HepG2 (cell line): ENCODE results near the gene ASXL1. TPM values are rescaled to one million over a fixed set of nuclear protein-coding genes. Genes with fewer than 3 reads are reported as not detected.

Source experiments
- AGO1 ChIP-seq: fragments of 200-400 bp; formaldehyde crosslinking; IDR thresholded peaks from 2 replicates; pipeline ENCODE4 v1.6.1; 2017; ENCODE audit warnings: mild to moderate bottlenecking, low read depth, low read length, moderate library complexity; ENCODE audit not compliant: poor library complexity, severe bottlenecking
- CBX1 ChIP-seq: IDR thresholded peaks from one replicate; pipeline ENCODE4 v1.6.1; 2016; ENCODE audit warnings: antibody characterized with exemption, low read depth
- CHD4 ChIP-seq: fragments of 200-600 bp; sonication (generic); IDR thresholded peaks from 2 replicates; pipeline ENCODE4 v1.7.0; 2017; ENCODE audit warnings: mild to moderate bottlenecking, low read length, borderline replicate concordance
- HCFC1 ChIP-seq: fragments of 150-350 bp; IDR thresholded peaks from 2 replicates; pipeline ENCODE4 v1.6.1; 2014; ENCODE audit warnings: low read depth, low read length
- LRRFIP1 ChIP-seq: sonication (generic); formaldehyde crosslinking; conservative IDR thresholded peaks from 2 replicates; pipeline ENCODE4 v1.4.0; 2020; ENCODE audit warnings: missing genetic modification reagents
- MIXL1 ChIP-seq: IDR thresholded peaks from 2 replicates; pipeline ENCODE4 v1.6.1; 2016
- NFE2L2 ChIP-seq: fragments of 150-350 bp; IDR thresholded peaks from 2 replicates; pipeline ENCODE4 v1.6.1; 2014; ENCODE audit warnings: low read length
- PHF5A ChIP-seq: IDR thresholded peaks from one replicate; pipeline ENCODE4 v1.6.1; 2018; ENCODE audit warnings: low read depth, missing genetic modification reagents; ENCODE audit not compliant: unreplicated experiment
- SPEN ChIP-seq: sonication (generic); formaldehyde crosslinking; IDR thresholded peaks from 2 replicates; pipeline ENCODE4 v1.5.1; 2020; ENCODE audit warnings: low read depth, mild to moderate bottlenecking, missing genetic modification reagents
- TCF7 ChIP-seq: sonication (generic); IDR thresholded peaks from 2 replicates; pipeline ENCODE4 v1.6.1; 2016; ENCODE audit warnings: antibody characterized with exemption, low read depth
- TCF7L2 ChIP-seq: IDR thresholded peaks from 2 replicates; pipeline ENCODE4 v1.6.1; 2011; ENCODE audit warnings: mild to moderate bottlenecking, low read depth, low read length, moderate library complexity
- THAP7 ChIP-seq: sonication (generic); formaldehyde crosslinking; IDR thresholded peaks from 2 replicates; pipeline ENCODE4 v1.8.1; 2023; ENCODE audit warnings: mild to moderate bottlenecking, missing genetic modification reagents
- WIZ ChIP-seq: sonication (generic); formaldehyde crosslinking; IDR thresholded peaks from 2 replicates; pipeline ENCODE4 v1.5.1; 2020; ENCODE audit warnings: mild to moderate bottlenecking, missing genetic modification reagents
- ZFP1 ChIP-seq: IDR thresholded peaks from 2 replicates; pipeline ENCODE4 v1.6.1; 2016
- ZFP90 ChIP-seq: sonication (generic); formaldehyde crosslinking; IDR thresholded peaks from 2 replicates; pipeline ENCODE4 v1.8.0; 2022; ENCODE audit warnings: missing genetic modification reagents, mild to moderate bottlenecking, inconsistent platforms, borderline replicate concordance
- ZNF343 ChIP-seq: sonication (generic); formaldehyde crosslinking; IDR thresholded peaks from 2 replicates; pipeline ENCODE4 v1.4.0; 2020; ENCODE audit warnings: mild to moderate bottlenecking, missing genetic modification reagents
- ZNF572 ChIP-seq: sonication (generic); formaldehyde crosslinking; IDR thresholded peaks from 2 replicates; pipeline ENCODE4 v1.5.1; 2020; ENCODE audit warnings: mild to moderate bottlenecking, missing genetic modification reagents
- ZNF619 ChIP-seq: sonication (generic); formaldehyde crosslinking; IDR thresholded peaks from 2 replicates; pipeline ENCODE4 v1.4.0; 2020; ENCODE audit warnings: mild to moderate bottlenecking, missing genetic modification reagents
- ZNF770 ChIP-seq: sonication (generic); formaldehyde crosslinking; IDR thresholded peaks from 2 replicates; pipeline ENCODE4 v1.5.0; 2020; ENCODE audit warnings: mild to moderate bottlenecking, missing genetic modification reagents
- polyA plus RNA-seq, 8 experiments: library from polyadenylated mRNA; depleted of rRNA in 3 of 8; stranded (reverse) in 7 of 8; unstranded in 1 of 8; fragments of >200 nt; fragmentation: Illumina TruSeq in 4 of 8; extraction: Trizol in 4 of 8; gene quantifications; 2 replicates each; pipeline versions ENCODE4 v1.2.1 to v1.2.3, GENCODE V29; 2011 to 2016; ENCODE audit warnings: low read depth in 4 of 8, missing spikeins in 1 of 8, mixed read lengths in 1 of 8; ENCODE audit not compliant: insufficient read depth in 1 of 8
- total RNA-seq, 5 experiments: library from RNA; depleted of rRNA; stranded (reverse); fragments of >200 nt; fragmentation: Illumina TruSeq; extraction: Trizol; gene quantifications; 2 replicates each; pipeline ENCODE4 v1.2.3, GENCODE V29; 2016; ENCODE audit warnings: low read depth in 1 of 5
- TF ChIP-seq, protein P1 (sequence below): sonication (generic); formaldehyde crosslinking; IDR thresholded peaks from 2 replicates; pipeline ENCODE4 v1.4.0; 2020; ENCODE audit warnings: missing genetic modification reagents
- TF ChIP-seq, protein P2 (sequence below): sonication (generic); formaldehyde crosslinking; IDR thresholded peaks from 2 replicates; pipeline ENCODE4 v1.4.0; 2020; ENCODE audit warnings: mild to moderate bottlenecking, missing genetic modification reagents, borderline replicate concordance

ASXL1 gene
- total and polyA plus RNA-seq, 2 of the 13 experiments (the other 11 are each of a cell fraction or from before 2014, with no cell fraction given): 62.1 to 74.8 TPM

- no peak for TF ChIP-seq THAP7 (CRISPR knock-in tag)
- TF ChIP-seq WIZ (CRISPR knock-in tag): peak; percentile 61; the same call in 1 of the 2 replicates
- TF ChIP-seq ZNF343 (CRISPR knock-in tag): no peak
- TF ChIP-seq ZFP90: no peak
- peak; percentile 75 for TF ChIP-seq SPEN (CRISPR knock-in tag)
- no peak for TF ChIP-seq NFE2L2
- TF ChIP-seq ZNF770: peak; percentile 15; the same call in 1 of the 2 replicates
- TF ChIP-seq, protein P1, sequence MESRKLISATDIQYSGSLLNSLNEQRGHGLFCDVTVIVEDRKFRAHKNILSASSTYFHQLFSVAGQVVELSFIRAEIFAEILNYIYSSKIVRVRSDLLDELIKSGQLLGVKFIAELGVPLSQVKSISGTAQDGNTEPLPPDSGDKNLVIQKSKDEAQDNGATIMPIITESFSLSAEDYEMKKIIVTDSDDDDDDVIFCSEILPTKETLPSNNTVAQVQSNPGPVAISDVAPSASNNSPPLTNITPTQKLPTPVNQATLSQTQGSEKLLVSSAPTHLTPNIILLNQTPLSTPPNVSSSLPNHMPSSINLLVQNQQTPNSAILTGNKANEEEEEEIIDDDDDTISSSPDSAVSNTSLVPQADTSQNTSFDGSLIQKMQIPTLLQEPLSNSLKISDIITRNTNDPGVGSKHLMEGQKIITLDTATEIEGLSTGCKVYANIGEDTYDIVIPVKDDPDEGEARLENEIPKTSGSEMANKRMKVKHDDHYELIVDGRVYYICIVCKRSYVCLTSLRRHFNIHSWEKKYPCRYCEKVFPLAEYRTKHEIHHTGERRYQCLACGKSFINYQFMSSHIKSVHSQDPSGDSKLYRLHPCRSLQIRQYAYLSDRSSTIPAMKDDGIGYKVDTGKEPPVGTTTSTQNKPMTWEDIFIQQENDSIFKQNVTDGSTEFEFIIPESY (CRISPR knock-in tag): no peak
- no peak for TF ChIP-seq ZFP1 (CRISPR knock-in tag)
- TF ChIP-seq, protein P2, sequence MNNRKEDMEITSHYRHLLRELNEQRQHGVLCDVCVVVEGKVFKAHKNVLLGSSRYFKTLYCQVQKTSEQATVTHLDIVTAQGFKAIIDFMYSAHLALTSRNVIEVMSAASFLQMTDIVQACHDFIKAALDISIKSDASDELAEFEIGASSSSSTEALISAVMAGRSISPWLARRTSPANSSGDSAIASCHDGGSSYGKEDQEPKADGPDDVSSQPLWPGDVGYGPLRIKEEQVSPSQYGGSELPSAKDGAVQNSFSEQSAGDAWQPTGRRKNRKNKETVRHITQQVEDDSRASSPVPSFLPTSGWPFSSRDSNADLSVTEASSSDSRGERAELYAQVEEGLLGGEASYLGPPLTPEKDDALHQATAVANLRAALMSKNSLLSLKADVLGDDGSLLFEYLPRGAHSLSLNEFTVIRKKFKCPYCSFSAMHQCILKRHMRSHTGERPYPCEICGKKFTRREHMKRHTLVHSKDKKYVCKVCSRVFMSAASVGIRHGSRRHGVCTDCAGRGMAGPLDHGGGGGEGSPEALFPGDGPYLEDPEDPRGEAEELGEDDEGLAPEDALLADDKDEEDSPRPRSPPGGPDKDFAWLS (CRISPR knock-in tag): no peak
- no peak for TF ChIP-seq TCF7L2
- TF ChIP-seq ZNF572: 0 out of 2 replicates have a peak, but pooled peaks have one; percentile 29
- TF ChIP-seq CHD4: no peak
- TF ChIP-seq AGO1: no peak
- TF ChIP-seq ZNF619 (CRISPR knock-in tag): no peak
- no peak for TF ChIP-seq TCF7
- no peak for TF ChIP-seq HCFC1
- 0 out of 2 replicates have a peak, but pooled peaks have one; percentile 35 for TF ChIP-seq LRRFIP1 (CRISPR knock-in tag)
- no peak for TF ChIP-seq PHF5A (CRISPR knock-in tag)
- TF ChIP-seq MIXL1 (CRISPR knock-in tag): peak; percentile 71; the same call in 1 of the 2 replicates
- no peak for TF ChIP-seq CBX1
Observed at GRCh38 chr20:32482442-32483261, 124.5 kb downstream of the ASXL1 start (continued).
